GM12892 (cell line): ENCODE data around the gene PIP4K2A.

Experiments
- POLR2A ChIP-seq: IDR thresholded peaks from 2 replicates; pipeline ENCODE4 v1.6.1; 2011; ENCODE audit warnings: low read depth, low read length, control low read depth
- POLR2AphosphoS5 ChIP-seq: IDR thresholded peaks from 2 replicates; pipeline ENCODE4 v1.6.1; 2011; ENCODE audit warnings: low read depth, low read length, control low read depth

GRCh38 chr10:22708772-22709171 lies 5.6 kb downstream of the PIP4K2A start:
- no peak for TF ChIP-seq POLR2A
- no peak for TF ChIP-seq POLR2AphosphoS5
